HL-60/S4 treated with phorbol 12-myristate 13-acetate at 8.2 ng/mL for 4 days and 3 days (cell line): ENCODE results near the gene ITIH4.

Source experiments
- in situ Hi-C: fragments of 300-500 bp; cut with MboI; formaldehyde crosslinking; loops from 2 replicates; pipeline ENCODE4 v1.15.0; 2022; ENCODE audit warnings: low sequenced_read_pairs

The ITIH4 gene

DNA sequence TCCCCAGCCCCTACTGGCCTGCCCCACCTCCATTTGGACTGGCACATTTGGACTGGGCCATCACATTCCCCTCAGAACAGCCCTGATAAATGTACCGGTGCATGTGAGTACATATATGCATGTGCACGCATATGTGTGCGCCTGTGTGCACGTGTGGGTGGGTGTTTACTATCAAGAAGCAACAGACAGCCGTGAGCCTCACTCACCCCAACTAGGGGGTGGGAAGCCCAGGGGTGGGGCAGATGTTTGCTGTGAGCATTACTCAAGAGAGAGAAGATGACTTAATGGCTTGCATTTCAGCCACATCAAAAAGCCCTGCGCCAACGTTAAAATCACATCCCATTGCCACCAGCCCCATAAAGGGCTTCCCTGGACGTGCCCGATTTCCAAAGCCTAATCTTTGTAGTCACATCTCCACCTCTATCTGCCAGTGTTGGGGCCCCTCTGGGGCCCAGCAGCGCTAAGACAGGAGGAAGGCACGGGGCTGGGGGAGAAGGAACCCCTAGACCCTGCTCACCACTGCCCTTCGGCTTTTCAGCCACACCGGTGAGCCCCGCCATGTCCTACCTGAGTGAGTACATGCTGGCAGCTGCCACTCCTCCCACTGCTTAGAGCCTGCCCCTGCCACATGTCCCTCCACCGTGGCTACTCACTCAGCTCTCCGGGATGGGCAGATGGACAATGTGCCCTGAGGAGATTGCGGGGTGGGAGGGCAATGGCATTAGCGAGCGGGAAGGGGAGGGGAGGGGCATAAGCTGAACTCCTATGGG, 25.0 kb downstream of the ITIH4 start:
- in situ Hi-C loops, result no loop called here

DNA sequence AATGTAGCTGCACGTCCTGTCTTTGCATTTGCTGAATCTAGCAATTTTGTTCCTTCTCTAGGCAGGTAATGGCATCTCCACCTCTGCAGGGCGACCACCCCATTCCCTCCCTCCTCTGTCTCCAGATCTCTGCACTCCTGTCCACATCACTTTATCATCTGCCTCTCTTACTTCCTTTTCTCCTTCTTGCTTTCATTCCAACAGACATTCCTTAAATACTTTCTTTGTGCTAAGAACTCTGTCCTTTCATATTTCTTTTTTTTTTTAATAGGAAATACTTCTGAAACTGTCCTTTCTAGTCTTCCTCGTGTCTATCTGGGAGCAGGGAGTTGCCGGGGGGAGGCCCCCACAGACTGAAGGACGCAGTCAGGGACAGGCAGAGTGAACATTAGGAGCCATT, 28.6 kb downstream of the ITIH4 start:
- in situ Hi-C loops, result no loop called here

DNA sequence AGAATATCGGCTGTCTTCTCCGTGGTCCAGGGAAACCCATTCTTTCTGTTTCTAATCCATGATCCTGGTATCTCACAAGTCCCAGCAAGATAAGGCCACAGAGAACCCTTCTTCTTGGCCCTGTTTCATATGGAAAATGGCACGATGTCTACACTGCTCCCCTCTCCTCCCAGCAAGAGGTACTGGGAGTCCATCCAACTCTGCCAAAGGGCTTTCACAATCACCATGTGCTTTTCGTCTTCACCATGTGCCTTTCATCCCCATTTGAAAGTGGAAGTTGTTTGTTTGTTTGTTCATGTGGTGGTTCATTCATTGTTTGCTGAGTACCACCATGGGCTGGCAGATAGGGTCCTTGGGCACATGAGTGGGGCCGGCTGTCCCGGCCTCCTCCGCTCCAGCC, 30.4 kb downstream of the ITIH4 start:
- in situ Hi-C loops, result no loop called here

DNA sequence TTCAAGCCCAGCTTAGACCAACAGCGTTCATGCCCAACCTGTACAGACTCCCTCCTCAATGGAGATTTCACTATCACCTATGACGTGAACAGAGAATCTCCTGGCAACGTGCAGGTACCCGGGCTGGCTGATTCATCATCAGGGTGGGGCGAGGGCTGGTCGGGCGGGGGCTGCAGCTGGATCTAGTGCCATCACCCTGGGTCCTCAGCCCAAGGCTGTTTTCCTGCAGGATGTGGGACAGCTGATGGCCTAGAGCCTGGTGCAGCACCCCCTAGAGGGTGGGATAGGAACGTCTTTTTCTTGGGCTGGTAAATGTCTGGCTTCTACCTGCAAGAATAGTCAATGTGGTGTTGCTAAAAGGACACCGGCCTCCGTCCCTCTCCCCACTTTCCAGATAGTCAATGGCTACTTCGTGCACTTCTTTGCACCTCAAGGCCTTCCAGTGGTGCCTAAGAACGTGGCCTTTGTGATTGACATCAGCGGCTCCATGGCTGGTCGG, 31.4 kb downstream of the ITIH4 start:
- in situ Hi-C loops, result no loop called here

DNA sequence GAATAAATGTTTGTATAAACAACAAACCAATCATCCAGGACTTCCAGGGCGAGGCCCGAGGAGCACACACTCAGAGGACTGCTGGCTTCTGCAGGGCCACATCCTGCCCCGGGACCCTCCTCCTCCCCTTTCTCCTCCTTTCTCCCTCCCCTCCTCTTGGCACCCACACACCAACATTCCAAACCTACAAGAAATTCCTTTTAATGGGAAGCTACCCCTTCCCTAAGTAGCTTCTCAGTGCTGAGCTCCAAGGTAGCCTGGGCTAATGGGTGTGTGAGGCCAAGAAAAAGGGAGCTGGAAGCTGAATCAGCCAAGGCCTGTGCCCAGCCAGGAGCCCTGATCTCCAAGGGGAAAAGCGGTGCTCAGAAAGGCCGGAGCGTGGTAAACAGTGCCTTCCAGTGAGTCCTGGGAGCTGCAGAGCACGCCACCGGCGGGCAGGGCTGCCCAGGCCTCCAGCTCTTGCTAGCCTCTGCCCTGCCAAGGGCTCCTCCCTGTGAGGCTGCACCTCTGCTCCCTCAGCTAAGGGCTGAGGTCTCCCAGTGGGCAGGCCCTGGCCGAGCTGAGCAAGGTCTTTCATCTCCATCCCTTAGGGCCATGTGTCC, 32.0 kb downstream of the ITIH4 start:
- in situ Hi-C loops, result no loop called here

DNA sequence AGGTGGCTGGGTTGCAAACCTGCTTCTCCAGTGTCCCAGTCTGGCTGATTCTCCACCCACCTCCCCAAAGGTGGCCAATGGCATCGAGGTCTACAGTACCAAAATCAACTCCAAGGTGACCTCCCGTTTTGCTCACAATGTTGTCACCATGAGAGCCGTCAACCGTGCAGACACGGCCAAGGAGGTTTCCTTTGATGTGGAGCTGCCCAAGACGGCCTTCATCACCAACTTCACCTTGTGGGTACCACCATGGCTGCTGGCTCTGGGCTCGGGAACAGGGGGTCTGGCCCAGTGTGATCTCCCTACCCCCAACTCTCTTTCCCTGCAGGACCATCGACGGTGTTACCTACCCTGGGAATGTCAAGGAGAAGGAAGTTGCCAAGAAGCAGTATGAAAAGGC, 34.1 kb downstream of the ITIH4 start:
- in situ Hi-C loops, result no loop called here

DNA sequence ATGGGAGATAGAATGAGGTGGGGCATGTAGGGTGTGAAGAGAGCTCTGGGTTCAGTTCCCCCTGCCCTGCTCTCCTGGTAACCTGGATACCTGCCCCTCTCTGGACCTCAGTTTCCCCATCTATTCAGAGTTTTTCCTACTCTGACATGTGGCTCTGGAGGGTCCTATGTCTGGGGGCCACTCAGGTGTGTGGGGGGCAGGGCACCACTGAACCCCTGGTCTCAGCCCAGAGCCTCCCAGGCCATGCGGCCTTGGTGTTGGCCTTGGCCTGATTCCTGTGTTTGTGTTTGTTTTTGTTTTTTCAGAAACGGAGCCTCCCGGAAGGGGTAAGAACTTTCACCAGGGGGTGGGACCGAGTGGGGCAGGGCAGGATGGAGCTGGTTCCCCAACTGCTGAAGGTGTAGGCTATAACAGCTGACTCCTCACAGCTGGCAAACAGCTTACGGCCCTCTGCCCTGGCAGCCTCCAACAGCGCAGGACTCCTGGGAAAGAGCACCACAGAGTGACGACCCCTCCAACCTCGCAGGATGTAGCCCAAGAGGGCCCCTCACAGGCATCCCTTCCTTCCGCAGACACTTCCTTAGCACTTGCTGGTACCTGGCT, 35.1 kb downstream of the ITIH4 start:
- in situ Hi-C loops, result no loop called here

DNA sequence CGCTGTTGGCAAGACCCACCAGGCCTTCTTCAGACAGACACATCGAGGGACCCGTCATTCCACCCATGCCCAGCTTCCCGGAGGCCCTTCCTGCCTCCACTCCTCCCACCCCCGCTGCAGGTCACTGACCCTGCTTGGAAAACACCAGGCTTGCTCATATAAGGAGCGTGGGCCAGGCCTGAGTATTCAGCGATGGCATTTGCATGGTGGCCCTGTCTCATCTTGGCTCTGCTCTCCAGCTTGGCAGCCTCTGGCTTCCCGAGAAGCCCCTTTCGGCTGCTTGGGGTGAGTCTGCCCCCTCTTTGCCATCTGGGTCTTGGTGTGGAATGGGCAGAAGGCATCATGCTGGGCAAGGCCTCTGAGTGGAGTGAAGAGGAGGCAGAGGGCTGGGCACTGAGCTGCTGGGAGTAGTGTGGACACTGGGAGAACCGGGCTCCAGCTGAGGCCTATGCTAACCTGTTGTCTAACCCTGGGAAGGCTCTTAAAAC, 35.8 kb downstream of the ITIH4 start, which contains the start of gene ITIH3:
ITIH3 (plus strand) TSS at position 185 of the 488 bp plus-strand sequence; CDS start at position 193, 8 bp downstream.
- in situ Hi-C loops, result no loop called here

DNA sequence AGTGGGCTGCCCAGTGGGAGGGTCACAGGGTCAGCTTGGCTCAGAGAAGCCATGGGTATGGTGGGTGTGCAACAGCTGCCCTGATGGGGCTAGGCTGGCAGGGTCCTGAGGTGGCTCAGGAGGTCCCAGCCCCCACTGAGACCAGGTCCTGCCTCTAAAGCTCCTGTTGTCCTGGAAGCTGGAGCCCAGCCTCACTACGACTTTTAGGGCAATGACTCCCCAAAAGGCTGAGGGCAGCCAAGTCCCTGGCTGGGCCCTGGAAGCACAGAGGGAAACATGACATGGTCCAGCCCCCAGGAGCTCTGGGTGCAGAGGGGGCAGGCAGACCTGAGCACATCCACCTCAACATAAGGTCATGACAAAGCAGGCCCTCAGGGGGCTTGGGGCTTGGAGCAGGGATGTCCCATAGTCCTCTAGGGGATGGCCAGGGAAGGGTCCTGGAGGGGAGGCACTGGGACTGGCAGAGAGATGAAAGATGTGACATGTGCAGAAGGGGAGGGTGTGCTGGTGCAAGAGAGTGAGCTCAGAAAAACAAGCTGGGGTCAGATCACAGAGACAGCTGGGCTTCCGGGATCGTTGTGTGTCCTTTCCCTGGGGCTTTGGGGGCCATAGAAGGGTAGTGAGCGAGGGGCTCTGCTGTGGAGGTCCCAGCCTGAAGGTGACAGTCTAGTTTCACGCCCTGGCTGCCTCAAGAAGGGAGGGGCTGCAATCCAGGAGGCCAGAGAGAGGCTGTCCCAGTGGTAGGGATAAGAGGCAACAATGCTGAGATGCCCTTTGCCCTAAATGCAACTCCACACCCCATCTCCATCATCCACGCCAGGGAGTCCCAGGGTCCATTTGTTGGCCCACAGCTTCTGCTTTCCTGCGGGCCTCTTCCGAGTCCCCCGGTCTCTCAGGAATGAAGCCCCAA, 36.5 kb downstream of the ITIH4 start:
- in situ Hi-C loops, result no loop called here

DNA sequence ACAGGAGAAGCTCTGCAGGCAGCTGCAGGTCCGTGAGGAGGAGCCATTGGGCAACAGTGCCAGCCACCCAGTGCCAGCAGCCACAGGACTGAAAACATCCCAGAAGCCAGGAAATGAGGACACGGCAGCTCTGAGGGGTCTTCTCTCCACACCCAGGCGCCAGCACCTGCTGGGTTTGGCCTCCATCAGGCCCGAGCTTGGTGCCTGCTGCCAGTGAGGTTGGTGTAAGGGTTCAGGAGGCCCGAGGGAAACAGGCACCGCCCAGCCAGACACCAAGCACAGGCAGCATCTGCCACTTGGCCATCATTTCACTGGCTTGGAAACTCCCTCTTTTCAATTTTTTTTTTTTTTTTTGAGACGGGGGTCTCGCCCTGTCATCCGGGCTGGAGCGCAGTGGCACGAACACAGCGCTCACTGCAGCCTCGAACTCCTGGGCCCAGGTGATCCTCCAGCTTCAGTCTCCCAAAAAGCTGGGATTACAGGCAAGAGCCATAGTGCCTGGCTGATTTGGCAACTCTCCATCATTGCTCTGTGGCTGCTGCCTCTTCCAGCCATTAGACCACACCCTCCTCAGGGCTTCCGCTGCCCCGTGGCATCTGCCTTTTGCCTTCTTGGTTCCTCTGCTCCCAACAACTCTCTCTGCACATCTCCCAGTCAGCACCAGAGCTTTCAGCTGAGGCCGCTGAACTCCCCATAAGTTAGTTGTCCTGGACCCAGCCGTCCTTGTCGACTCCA, 37.3 kb downstream of the ITIH4 start:
- in situ Hi-C loops, result no loop called here

DNA sequence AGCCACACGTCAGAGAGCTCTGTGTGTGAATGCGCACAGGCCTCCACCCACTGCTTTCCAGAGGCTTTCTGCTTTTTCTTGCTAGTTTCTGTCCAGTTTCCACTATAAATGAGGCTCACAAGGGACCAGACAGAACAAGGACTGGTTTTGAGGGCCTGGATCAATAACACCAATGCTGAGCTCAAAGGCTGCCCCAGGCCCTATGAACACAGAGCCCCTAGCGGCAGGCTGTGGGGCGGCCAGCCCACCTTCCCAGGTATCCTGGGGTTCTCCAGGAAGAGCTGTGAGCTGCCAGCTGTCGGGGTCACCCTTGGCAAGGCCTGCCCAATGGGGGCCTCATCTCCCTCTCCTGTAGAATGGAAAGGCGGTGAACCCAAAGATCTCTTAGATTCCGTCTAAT, 38.1 kb downstream of the ITIH4 start:
- in situ Hi-C loops, result no loop called here

DNA sequence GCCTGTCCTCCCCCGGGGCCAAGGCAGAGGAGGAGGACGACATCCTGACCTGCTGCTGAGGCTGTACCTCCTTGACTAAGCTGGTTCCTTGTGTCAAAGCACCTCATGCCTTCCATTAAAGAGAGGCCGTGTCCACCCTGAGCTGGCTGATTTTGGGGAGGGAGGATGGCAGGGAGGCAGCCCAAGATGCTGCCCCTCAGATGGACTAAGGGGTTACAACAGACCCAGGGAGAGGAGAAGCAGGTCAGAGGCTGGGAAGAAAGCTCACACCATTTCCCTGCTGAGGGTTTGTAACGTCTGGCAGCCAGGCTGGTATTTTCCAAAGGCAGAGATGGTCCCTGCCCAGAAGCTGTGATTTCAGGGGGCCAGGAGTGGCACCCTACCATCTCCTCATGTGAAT, 38.5 kb downstream of the ITIH4 start:
- in situ Hi-C loops, result no loop called here

DNA sequence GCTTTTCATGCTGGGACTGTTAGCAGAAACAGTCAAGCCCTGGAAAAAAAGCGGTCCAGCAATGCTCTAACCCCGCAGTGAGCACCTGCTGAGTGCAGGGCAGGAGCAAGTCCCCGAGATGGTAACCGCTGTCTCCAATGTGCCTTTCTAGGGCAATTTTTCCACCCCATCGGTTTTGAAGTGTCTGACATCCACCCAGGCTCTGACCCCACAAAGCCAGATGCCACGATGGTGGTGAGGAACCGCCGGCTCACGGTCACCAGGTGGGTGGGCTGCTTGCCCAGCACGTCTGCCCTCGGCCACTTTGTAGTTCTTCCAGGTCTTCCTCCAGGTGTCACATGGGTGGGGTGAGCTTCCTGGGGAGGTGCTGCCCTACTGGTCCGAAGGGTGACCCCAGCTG, 39.1 kb downstream of the ITIH4 start:
- in situ Hi-C loops, result no loop called here

DNA sequence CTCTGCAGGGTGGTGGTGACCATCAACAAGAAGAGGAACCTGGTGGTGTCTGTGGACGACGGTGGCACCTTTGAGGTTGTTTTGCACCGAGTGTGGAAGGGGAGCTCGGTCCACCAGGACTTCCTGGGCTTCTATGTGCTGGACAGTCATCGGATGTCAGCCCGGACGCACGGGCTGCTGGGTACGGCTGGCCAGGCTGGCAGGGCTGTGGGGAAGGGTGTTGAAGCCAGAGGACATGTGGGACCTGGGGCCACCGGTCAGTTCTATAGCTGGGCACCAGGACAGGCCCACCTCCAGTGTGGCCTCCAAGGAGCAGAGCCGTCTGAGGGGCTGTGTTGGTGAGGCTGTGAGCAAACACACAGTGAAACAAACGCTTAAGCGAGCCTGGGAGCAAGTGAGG, 39.7 kb downstream of the ITIH4 start:
- in situ Hi-C loops, result no loop called here

DNA sequence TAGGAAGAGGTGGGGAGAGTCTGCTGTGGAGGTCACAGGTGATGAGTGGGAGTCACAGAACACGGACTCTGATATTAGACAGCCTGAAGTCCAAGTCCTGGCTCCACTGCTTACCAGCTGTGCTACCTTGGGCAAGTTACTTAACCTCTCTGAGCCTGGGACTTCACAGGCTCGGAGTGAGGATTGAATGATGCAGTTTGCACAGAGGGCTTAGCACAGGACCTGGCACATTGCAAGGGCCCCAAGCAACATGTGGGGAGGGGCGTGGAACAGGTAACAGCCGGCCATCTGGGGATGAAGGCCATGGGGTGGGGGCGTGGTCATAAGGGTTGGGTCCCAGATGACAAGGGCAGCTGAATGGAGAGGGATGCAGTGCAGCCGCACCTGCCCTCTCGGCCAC, 40.1 kb downstream of the ITIH4 start:
- in situ Hi-C loops, result no loop called here

DNA sequence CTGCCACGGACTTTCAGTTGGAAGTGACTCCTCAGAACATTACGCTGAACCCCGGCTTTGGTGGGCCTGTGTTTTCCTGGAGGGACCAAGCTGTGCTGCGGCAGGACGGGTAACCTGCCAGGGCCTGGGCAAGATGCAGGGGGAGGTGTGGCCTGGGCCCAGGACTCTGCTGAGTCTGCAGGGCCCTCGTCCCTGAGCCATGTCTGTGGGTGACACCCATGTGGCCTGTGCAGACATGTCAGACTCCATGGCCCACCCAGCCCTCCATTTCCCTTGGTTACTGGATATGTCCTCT, 40.8 kb downstream of the ITIH4 start:
- in situ Hi-C loops, result no loop called here

DNA sequence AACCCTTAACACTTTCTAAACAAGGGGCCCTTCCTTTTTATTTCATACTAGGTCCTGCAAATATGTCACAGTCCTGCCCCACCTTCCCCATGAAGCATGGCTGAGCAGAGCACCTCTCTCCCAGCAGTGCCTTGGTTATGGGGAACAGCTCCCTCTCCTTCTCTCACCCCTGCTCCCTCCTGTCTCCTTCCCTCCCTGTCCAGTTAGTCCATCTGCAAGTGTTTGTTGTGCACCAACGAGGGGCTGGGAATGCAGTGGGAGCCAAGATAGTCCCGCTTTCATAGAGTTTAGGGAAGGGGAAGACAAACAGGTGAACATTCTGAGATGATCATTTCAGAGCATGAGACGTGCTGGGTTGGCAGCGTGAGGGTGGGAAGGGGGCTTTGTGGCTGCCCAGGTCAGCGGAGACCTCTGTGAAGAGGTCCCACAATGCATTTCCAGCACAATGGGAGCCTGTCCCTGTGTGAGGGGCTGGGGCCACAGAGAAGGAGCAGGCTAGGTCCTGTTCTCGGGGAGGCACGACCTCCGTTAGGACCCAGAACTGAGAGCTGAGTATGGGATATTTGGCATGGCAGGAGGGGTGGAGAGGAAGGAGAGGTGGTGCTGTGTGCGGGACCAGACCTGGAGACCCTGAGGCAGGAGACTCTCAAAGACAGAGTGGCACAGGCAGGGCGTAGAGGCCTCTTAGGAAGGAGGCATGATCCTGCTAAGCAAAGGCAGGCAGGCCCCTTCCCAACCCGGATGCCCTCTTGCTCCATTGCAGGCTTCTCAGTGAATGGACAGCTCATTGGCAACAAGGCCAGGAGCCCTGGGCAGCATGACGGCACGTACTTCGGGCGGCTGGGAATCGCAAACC, 41.4 kb downstream of the ITIH4 start:
- in situ Hi-C loops, result no loop called here

DNA sequence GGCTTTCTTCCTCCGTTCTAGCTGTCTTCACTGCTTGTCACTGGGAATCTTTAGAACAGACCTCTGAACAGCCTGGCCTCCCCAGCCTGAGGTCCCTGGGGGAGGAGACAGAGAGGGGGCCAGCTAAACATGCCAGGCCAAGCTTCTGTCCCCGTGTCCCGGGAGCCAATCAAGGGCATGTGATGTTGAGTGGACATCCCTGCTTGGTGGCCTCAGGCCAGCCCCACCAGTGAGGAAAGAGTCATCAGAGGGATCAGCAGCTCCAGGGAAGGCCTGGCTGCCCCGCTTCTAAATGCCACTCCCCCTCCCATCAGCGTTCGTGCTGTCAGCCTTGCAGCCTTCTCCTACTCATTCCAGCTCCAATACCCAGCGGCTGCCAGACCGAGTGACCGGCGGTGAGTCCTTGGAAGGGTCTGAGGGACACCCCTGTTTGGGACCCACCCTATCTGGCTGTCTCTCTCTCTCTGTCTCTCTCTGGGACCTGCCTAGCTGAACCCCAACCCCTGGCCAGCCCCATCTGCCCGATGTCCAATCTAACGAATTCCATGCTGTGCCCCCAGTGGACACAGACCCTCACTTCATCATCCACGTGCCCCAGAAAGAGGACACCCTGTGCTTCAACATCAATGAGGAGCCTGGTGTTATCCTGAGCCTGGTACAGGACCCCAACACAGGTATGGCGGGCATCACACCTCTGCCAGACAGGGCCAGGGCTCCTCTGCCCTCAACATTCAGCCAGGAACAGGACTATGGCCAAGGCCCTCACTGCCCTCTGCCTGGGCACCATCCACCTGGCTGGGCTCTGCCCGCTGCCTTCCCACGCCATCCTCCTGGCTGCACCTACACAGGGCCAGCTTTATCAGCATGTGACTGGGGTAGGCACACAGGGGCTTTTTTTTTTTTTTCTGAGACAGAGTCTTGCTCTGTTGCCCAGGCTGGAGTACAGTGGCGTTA, 42.5 kb downstream of the ITIH4 start:
- in situ Hi-C loops, result no loop called here
